ENCODE data around the gene AP1S2. TPM values are rescaled to one million over a fixed set of nuclear protein-coding genes. Genes with fewer than 3 reads are reported as not detected.
"Not testable (repeated sequence)": the region's sequence is repeated elsewhere in the genome, so short reads cannot be mapped to it uniquely, and the experiment has no call there.

AP1S2 gene
- total RNA-seq, 2 donors from 2014 or later = 61.6 to 155 TPM

GRCh38 chrX:15888062-15888461 is 33.4 kb upstream of the AP1S2 start:
- Histone ChIP-seq H3K4me1 (ENCODE audit: control insufficient read depth in 1 of 2, low read depth in 2 of 2) (no peaks in the 10 kb centered on the region), H3K36me3 (no peaks in the 10 kb centered on the region), H3K27ac (no peak overlapping the region), H3K27me3 (replicated peaks; ENCODE audit: insufficient read depth) (no peaks in the 10 kb centered on the region), H3K4me3 (no peak overlapping the region), H3K9me3 (no peaks in the 10 kb centered on the region)
- TF ChIP-seq CTCF (IDR thresholded peaks at IDR 0.05) = no peak
- ATAC-seq (ENCODE audit: insufficient number of reproducible peaks, low FRiP score, low read depth) (no peak), DNase-seq (ENCODE audit: low spot score) (no peak)

- Histone ChIP-seq H3K27me3 (replicated peaks; ENCODE audit: insufficient read depth) (no peaks in the 10 kb centered on the region), H3K36me3 (no peaks in the 10 kb centered on the region), H3K9me3 (no peaks in the 10 kb centered on the region), H3K4me1 (ENCODE audit: control insufficient read depth in 1 of 2, low read depth in 2 of 2) (no peaks in the 10 kb centered on the region), H3K4me3 (no peak overlapping the region), H3K27ac (no peak overlapping the region)
- ATAC-seq (ENCODE audit: insufficient number of reproducible peaks, low FRiP score, low read depth) (no peak), DNase-seq (ENCODE audit: low spot score) (no peak)
- TF ChIP-seq CTCF (IDR thresholded peaks at IDR 0.05) = no peak
Observed at GRCh38 chrX:15883540-15883863, 28.9 kb upstream of the AP1S2 start.

GRCh38 chrX:15882704-15883539 is 28.3 kb upstream of the AP1S2 start:
- H3K36me3 ChIP-seq = no peaks in the 10 kb centered on the region
- ATAC-seq (ENCODE audit: insufficient number of reproducible peaks, low FRiP score, low read depth) (no peak), DNase-seq (ENCODE audit: low spot score) (no peak)
- no peaks in the 10 kb centered on the region for H3K27me3 ChIP-seq (replicated peaks; ENCODE audit: insufficient read depth)
- no peak overlapping the region for H3K27ac ChIP-seq
- H3K4me1 ChIP-seq (ENCODE audit: control insufficient read depth in 1 of 2, low read depth in 2 of 2) = no peaks in the 10 kb centered on the region
- no peak overlapping the region for H3K4me3 ChIP-seq
- no peak for TF ChIP-seq CTCF (IDR thresholded peaks at IDR 0.05)
- no peaks in the 10 kb centered on the region for H3K9me3 ChIP-seq

GRCh38 chrX:15881381-15881897 is 26.8 kb upstream of the AP1S2 start:
- TF ChIP-seq CTCF (IDR thresholded peaks at IDR 0.05) = no peak
- no peaks in the 10 kb centered on the region for H3K36me3 ChIP-seq
- no peak overlapping the region for H3K4me3 ChIP-seq
- no peaks in the 10 kb centered on the region for H3K9me3 ChIP-seq
- H3K4me1 ChIP-seq (ENCODE audit: control insufficient read depth in 1 of 2, low read depth in 2 of 2) = no peaks in the 10 kb centered on the region
- no peak for ATAC-seq (ENCODE audit: insufficient number of reproducible peaks, low FRiP score, low read depth)
- no peak overlapping the region for H3K27ac ChIP-seq
- H3K27me3 ChIP-seq (replicated peaks; ENCODE audit: insufficient read depth) = no peaks in the 10 kb centered on the region
- DNase-seq (ENCODE audit: low spot score) = no peak

GRCh38 chrX:15877914-15878313 is 23.3 kb upstream of the AP1S2 start:
- H3K4me1 ChIP-seq (ENCODE audit: control insufficient read depth in 1 of 2, low read depth in 2 of 2); H3K27me3 ChIP-seq (replicated peaks; ENCODE audit: insufficient read depth); H3K4me3 ChIP-seq; H3K36me3 ChIP-seq; H3K9me3 ChIP-seq; ATAC-seq (ENCODE audit: insufficient number of reproducible peaks, low FRiP score, low read depth); DNase-seq (ENCODE audit: low spot score); H3K27ac ChIP-seq: not testable (repeated sequence)
